ENCODE measurements around the gene IFFO2.

- no peak for TF ChIP-seq CTCF (IDR thresholded peaks at IDR 0.05; ENCODE audit: low read length)
- TF ChIP-seq EZH2 (optimal IDR thresholded peaks at IDR 0.05; ENCODE audit: low read depth, low read length), result no peak
Measured at GRCh38 chr1:18939398-18940302, 16.8 kb downstream of the IFFO2 start.

Data from MM.1S (cell line).